H1 (cell line): ENCODE results near the gene RHOT1. TPM values are rescaled to one million over a fixed set of nuclear protein-coding genes. Genes with fewer than 3 reads are reported as not detected.

Experiments
- CREB1 ChIP-seq: IDR thresholded peaks from 2 replicates; pipeline ENCODE4 v1.6.1; 2012; ENCODE audit warnings: inconsistent platforms
- EGR1 ChIP-seq: IDR thresholded peaks from 2 replicates; pipeline ENCODE4 v1.6.1; 2011; ENCODE audit warnings: low read depth, low read length, borderline replicate concordance
- HDAC2 ChIP-seq, 2 experiments: fragments of 300-600 bp in 1 of 2; sonication (generic) in 1 of 2; IDR thresholded peaks; 2 replicates each; pipeline ENCODE4 v1.6.1; 2011 to 2012; ENCODE audit warnings: low read depth in 2 of 2, low read length in 2 of 2, mild to moderate bottlenecking in 2 of 2, moderate library complexity in 2 of 2, borderline replicate concordance in 1 of 2, inconsistent platforms in 1 of 2
- KDM4A ChIP-seq: IDR thresholded peaks from one replicate; pipeline ENCODE4 v1.7.1; 2012; ENCODE audit warnings: low read depth, mild to moderate bottlenecking, moderate library complexity, low read length, inconsistent platforms; ENCODE audit not compliant: severe bottlenecking
- NANOG ChIP-seq: IDR thresholded peaks from 2 replicates; pipeline ENCODE4 v1.6.1; 2011; ENCODE audit warnings: low read length, low read depth, mild to moderate bottlenecking, inconsistent platforms; ENCODE audit not compliant: insufficient read depth, poor library complexity, severe bottlenecking
- POLR2A ChIP-seq, 2 experiments: IDR thresholded peaks; 1 replicate in 1 of 2; 2 replicates in 1 of 2; pipeline ENCODE4 v1.6.1; 2011; ENCODE audit warnings: low read depth in 2 of 2, low read length in 2 of 2, mild to moderate bottlenecking in 2 of 2; ENCODE audit errors: control extremely low read depth in 1 of 2
- POU5F1 ChIP-seq: IDR thresholded peaks from 2 replicates; pipeline ENCODE4 v1.6.1; 2011; ENCODE audit warnings: low read depth, mild to moderate bottlenecking, low read length, moderate library complexity
- RXRA ChIP-seq: IDR thresholded peaks from 2 replicates; pipeline ENCODE4 v1.6.1; 2011; ENCODE audit warnings: low read depth, mild to moderate bottlenecking, low read length, moderate library complexity; ENCODE audit not compliant: insufficient read depth
- SIN3A ChIP-seq, 2 experiments: IDR thresholded peaks in 1 of 2; conservative IDR thresholded peaks in 1 of 2; 2 replicates each; pipeline ENCODE4 v1.6.1; 2011 to 2012; ENCODE audit warnings: low read length in 2 of 2, improper control_type of control experiment in 1 of 2, low read depth in 1 of 2, mild to moderate bottlenecking in 1 of 2
- SP4 ChIP-seq: IDR thresholded peaks from 2 replicates; pipeline ENCODE4 v1.6.1; 2012; ENCODE audit warnings: low read length, inconsistent platforms
- TEAD4 ChIP-seq: IDR thresholded peaks from 2 replicates; pipeline ENCODE4 v1.6.1; 2012; ENCODE audit warnings: low read depth, low read length, inconsistent platforms, mixed read lengths
- USF2 ChIP-seq: IDR thresholded peaks from 2 replicates; pipeline ENCODE4 v1.6.1; 2011; ENCODE audit warnings: low read length, improper control_type of control experiment
- YY1 ChIP-seq: IDR thresholded peaks from 2 replicates; pipeline ENCODE4 v1.6.1; 2011; ENCODE audit warnings: low read depth, mild to moderate bottlenecking, low read length
- polyA plus RNA-seq, 7 experiments: library from polyadenylated mRNA; depleted of rRNA in 3 of 7; stranded (reverse) in 5 of 7; unstranded in 2 of 7; fragments of >200 nt in 5 of 7; fragments of 200-250 nt in 2 of 7; gene quantifications; 1 replicate in 5 of 7; 2 replicates in 1 of 7; 4 replicates in 1 of 7; pipeline versions ENCODE4 v1.2.1 to v1.2.3, GENCODE V29; 2011 to 2013; ENCODE audit warnings: missing spikeins in 2 of 7, mixed read lengths in 2 of 7
- total RNA-seq: library from RNA; stranded (reverse); fragmentation: NEBNext Ultra II Directional; extraction: Animal tissue kit (Norgen Biotek cat#: 25700); gene quantifications from 2 replicates; pipeline ENCODE4 v1.2.1, GENCODE V29; 2021
- TF ChIP-seq, protein P1 (sequence below), 3 experiments: IDR thresholded peaks; 1 replicate in 2 of 3; 2 replicates in 1 of 3; pipeline versions ENCODE4 v1.5.1 to v1.6.1; 2011; ENCODE audit warnings: low read length in 3 of 3, mild to moderate bottlenecking in 3 of 3, inconsistent platforms in 2 of 3, low read depth in 1 of 3, moderate library complexity in 1 of 3; ENCODE audit not compliant: insufficient read depth in 1 of 3; ENCODE audit errors: control extremely low read depth in 1 of 3
- TF ChIP-seq, protein P2 (sequence below): IDR thresholded peaks from 2 replicates; pipeline ENCODE4 v1.6.1; 2012; ENCODE audit warnings: inconsistent platforms

Gene RHOT1
- total and polyA plus RNA-seq, 2 of the 8 experiments (the other 6 are each of a cell fraction or from before 2014, with no cell fraction given): 34.2 to 38.2 TPM

GRCh38 chr17:32142038-32142856 lies at the start of gene RHOT1 (continued):
- TF ChIP-seq POLR2A (IDR thresholded peaks at IDR 0.05; ENCODE audit: control extremely low read depth in 1 of 2, low read depth in 2 of 2, low read length in 2 of 2) (peak in 1 of 2 experiments; percentile 61; a peak in 2 of 3 replicates), CREB1 (peak; percentile 53; the same call in 1 of the 2 replicates), TEAD4 (no peak), SP4 (0 out of 2 replicates have a peak, but pooled peaks have one; percentile 56), POU5F1 (no peak), EGR1 (peak; percentile 65; the same call in 1 of the 2 replicates), KDM4A (no peak), NANOG (peak; percentile 18), YY1 (peak; percentile 37; the same call in 1 of the 2 replicates), HDAC2 (IDR thresholded peaks at IDR 0.05; ENCODE audit: borderline replicate concordance in 1 of 2, low read depth in 2 of 2, low read length in 2 of 2) (peak in 1 of 2 experiments; percentile 81; a peak in 1 of 4 replicates), RXRA (0 out of 2 replicates have a peak, but pooled peaks have one; percentile 20), SIN3A (conservative IDR thresholded peaks at IDR 0.05 in 1 of 2, IDR thresholded peaks at IDR 0.05 in 1 of 2; ENCODE audit: low read depth in 1 of 2, low read length in 2 of 2) (peak in 1 of 2 experiments; percentile 79; a peak in 2 of 4 replicates), USF2 (no peak)
- TF ChIP-seq, protein P1, sequence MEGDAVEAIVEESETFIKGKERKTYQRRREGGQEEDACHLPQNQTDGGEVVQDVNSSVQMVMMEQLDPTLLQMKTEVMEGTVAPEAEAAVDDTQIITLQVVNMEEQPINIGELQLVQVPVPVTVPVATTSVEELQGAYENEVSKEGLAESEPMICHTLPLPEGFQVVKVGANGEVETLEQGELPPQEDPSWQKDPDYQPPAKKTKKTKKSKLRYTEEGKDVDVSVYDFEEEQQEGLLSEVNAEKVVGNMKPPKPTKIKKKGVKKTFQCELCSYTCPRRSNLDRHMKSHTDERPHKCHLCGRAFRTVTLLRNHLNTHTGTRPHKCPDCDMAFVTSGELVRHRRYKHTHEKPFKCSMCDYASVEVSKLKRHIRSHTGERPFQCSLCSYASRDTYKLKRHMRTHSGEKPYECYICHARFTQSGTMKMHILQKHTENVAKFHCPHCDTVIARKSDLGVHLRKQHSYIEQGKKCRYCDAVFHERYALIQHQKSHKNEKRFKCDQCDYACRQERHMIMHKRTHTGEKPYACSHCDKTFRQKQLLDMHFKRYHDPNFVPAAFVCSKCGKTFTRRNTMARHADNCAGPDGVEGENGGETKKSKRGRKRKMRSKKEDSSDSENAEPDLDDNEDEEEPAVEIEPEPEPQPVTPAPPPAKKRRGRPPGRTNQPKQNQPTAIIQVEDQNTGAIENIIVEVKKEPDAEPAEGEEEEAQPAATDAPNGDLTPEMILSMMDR (IDR thresholded peaks at IDR 0.05; ENCODE audit: control extremely low read depth in 1 of 3, insufficient read depth in 1 of 3, low read depth in 1 of 3, low read length in 3 of 3): peak; percentile 48 to 80 (median 58)
- TF ChIP-seq, protein P2, sequence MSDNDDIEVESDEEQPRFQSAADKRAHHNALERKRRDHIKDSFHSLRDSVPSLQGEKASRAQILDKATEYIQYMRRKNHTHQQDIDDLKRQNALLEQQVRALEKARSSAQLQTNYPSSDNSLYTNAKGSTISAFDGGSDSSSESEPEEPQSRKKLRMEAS: peak; percentile 33; the same call in 1 of the 2 replicates
